Upper lobe of left lung (tissue), 4 donors: ENCODE data around the gene MEGF11.

Source experiments
- CTCF ChIP-seq, 6 experiments: fragments of 450-650 bp in 4 of 6; fragments of 200-600 bp in 2 of 6; sonication (generic) in 2 of 6; IDR thresholded peaks; one replicate each; pipeline ENCODE4 v1.5.1; 2016 to 2019; ENCODE audit warnings: antibody characterized with exemption in 6 of 6
- EP300 ChIP-seq, 4 donors: sonication (generic); formaldehyde crosslinking; IDR thresholded peaks; one replicate each; pipeline ENCODE4 v1.5.1; 2017; ENCODE audit warnings: antibody characterized with exemption in 4 of 4, control low read depth in 2 of 4

- no peak for TF ChIP-seq CTCF (IDR thresholded peaks at IDR 0.05)
- TF ChIP-seq EP300 (IDR thresholded peaks at IDR 0.05), result no peak
Observed at GRCh38 chr15:66092053-66093016, 161.2 kb downstream of the MEGF11 start.
